Urothelium cell line (cell line): ENCODE measurements around the gene STAT1.
"Not testable (repeated sequence)": the region's sequence is repeated elsewhere in the genome, so short reads cannot be mapped to it uniquely, and the experiment has no call there.

Experiments
- DNase-seq: peaks from one replicate; pipeline ENCODE4 v3.0.0; 2011; ENCODE audit warnings: low spot score, mixed read lengths
- FAIRE-seq: peaks from 2 replicates; lab custom pipeline; 2011; peaks lifted over from hg19 to GRCh38; lab: Jason Lieb, UNC

STAT1 gene

DNA sequence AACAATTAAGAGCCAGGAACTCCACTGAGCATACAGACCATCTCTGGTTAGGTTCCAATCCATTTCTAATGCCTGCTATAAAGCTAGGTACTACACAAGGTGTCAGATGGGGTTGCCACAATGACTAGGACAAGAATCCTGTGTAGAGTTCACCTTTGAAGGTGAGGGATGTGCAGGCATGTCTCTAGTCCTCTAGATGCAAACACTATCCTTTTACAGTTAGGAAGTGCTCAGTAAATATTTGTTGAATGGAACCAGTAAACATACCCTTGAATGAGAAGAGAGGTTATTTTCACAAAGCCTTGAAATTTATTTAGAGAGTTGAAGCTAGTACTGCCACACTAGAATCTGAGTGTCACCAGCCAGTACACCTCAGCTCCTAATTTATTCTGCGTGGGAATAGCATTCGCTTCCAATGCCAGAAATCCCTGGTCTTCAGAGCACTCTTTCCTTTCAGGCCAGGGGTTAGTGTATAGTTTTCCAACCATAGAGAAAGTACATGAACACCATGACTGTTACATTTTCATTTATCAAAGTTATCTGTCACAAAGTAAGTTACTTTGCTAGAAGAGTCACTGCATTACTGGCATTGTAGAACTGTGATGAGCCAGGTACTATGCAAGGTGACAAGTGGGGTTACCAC, 48.3 kb downstream of the STAT1 start:
- FAIRE-seq: no peak
- no peak for DNase-seq

- DNase-seq: no peak
- FAIRE-seq: no peak
These were observed 49.7 kb downstream of the STAT1 start for GRCh38 chr2:190964170-190964795.

DNA sequence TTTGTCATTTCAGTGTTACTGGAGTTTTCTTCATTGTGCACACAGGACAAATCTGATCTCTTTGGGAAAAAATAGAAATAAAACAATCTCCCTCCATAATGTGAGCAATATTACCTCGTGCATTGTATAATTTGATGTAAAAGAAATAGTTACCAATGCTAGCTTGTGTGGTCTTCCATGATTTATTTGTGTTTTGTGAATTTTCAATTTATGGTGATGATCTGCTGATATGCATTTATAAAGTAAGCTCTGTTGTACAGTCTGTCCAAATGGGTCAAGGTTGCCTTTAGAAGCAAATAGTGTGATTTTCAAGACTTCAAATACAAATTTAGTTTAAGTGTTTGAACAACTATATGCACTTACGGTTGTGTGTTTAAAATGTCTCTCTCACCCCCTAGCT, 50.9 kb downstream of the STAT1 start:
- DNase-seq (no peak), FAIRE-seq (no peak)

DNA sequence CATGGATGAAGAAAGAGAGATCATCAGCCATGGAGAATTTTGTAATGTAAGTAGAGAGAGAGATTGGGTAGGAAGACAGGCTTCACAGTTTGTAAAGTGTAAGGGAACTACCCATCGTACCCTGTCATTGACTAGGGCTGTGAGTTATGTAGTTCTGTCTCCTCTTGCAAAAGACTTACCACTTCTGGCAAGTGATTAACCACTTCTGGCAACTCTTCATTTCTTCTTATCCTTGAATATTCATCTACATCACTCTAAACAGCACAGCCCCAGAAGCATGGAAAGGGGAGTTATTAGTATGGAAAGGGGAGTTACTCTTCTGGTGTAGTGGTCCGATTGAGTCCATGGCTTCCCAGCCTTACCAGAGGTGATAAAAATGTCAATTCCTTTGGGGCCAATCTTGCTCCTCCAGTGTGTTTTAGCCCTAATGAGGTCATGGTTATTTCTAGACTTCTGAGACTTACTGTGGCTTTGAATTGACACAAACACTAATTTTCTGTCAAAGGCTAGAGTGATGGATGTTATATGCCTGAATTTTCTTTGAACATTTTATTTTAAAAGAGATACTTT, 52.0 kb downstream of the STAT1 start:
- DNase-seq: no peak
- FAIRE-seq: no peak

DNA sequence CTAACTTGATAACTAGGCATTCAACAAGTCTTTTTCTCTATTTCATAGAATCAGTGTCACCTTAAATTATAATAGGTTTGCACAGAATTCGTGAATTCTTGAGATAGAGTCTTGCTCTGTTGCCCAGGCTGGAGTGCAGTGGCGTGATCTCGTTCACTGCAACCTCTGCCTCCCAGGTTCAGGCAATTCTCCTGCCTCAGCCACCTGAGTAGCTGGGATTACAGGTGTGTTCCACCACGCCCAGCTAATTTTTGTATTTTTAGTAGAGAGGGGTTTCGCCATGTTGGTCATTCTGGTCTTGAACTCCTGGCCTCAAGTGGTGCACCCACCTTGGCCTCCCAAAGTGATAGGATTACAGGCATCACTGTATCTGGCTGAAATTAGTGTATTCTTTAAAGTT, 52.9 kb downstream of the STAT1 start:
- not testable (repeated sequence) for DNase-seq, FAIRE-seq

DNA sequence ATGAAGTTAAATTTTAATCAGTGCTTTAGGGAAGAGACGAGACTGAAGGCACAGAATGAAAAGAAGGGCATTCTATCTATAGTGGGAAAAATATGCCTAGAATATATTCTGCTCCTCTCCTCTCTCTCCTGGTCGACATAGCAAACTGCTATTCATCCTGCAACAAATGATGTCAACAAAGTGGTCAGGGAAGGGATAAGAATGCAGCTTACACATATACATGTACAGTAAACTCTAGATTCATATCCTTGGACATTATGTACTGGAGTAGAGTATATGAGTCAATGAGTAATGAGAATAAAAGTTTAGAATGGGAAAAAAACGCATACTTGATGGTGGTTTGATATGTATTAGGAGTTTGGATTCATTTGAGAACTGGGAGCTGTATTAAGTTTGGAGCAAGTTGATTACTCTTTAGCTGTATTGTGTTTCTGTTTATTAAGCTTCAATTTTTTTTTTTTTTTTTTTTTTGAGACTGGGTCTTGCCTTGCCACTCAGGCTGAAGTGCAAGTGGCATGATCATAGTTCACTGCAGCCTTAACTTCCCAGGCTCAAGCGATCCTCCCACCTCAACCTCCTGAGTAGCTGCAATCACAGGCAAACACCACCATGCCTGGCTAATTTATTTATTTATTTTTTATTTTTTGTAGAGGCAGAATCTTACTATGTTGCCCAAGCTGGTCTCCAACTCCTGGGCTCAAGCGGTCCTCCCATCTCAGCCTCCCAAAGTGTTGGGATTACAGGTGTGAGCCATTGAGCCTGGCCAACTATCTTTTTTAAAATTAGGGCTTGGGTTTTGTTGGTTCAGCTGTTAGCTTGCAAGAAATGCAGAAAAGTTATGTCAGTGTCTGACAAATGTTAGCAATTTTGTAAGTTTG, 53.8 kb downstream of the STAT1 start:
- DNase-seq (no peak), FAIRE-seq (no peak)

DNA sequence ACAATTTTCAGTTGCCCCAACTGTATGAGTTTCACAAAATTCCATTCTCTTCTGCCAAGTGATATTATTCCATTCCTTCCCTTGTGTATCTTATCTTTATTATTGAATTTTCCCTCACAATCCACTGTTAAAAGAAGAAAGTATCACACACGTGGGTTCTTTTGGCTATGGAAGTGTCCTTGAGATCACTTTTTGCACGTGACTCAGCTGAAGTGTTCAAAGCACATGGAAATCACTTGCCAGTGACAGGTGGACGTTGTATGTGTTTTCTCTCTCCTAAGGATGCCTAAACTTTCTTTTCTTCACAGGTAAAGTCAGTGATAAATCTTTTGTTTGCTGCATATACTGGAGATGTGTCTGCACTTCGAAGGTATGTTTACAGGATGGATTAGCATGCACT, 60.7 kb downstream of the STAT1 start:
- DNase-seq (no peak), FAIRE-seq (no peak)

DNA sequence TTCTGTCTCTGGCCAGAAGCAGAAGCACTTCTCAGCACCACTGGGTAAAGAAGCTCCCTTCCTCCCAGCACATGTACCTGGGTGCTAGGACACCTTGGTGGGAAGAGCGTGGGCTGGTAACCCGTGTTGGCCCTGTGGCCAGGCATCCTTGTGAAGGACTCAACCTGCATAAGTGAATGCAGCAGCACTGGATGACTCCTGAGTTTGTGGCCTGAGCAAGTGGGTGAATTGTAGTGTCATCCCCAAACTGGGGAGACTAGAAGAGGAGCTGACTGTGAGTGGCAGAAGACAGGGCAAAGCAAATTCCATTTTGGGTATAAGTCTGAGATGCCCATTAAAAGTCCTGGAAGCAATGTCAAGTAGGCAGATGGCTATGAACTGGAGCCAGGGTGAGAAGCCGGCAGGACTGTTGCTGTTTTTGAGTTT, 63.4 kb downstream of the STAT1 start:
- no peak for DNase-seq

DNA sequence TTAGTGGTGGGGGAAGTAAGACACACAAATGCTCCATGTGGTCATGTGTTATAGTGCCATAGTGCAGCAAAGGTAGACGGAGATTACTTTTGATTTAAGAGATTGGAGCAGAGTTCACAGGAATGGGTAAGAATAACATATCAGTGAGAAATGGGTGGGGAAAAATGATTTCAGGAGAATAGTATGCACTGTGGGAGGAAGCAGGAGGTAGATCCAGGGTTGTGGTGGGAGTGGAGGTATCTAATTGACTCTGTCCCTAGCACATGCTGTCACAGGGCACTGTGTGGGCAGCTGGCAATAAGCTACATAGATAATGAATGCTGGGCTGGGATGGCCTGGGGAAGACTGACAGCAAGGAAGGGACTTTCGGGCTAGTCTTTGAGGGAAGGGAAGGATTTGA, 65.3 kb downstream of the STAT1 start:
- DNase-seq (peak; percentile 56), FAIRE-seq (peak; percentile 42)

More for the DNA sequence above, 63.4 kb downstream of the STAT1 start:
- no peak for FAIRE-seq

GRCh38 chr2:190947711-190948251, 66.2 kb downstream of the STAT1 start:
- FAIRE-seq (peak; percentile 32), DNase-seq (peak; percentile 38)

DNA sequence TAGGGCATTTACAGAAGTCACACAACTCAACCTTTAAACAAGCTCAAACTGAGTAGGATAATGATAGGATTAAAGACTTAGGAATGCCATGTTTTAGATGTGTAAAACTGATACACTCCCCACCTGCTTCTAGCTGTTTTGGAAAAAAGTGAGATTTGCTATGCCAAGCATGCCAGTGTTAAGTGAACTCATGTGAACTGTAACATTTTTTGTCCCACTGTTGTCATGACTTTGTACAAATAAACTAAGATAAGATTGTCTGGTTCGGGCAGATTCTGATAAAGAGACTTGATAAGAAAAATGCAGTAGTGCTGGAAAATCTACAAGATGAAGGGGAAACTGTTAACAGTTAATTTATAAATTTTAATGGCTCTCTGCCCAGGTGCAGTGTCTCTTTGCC, 66.8 kb downstream of the STAT1 start:
- DNase-seq (no peak), FAIRE-seq (peak; percentile 9)

DNA sequence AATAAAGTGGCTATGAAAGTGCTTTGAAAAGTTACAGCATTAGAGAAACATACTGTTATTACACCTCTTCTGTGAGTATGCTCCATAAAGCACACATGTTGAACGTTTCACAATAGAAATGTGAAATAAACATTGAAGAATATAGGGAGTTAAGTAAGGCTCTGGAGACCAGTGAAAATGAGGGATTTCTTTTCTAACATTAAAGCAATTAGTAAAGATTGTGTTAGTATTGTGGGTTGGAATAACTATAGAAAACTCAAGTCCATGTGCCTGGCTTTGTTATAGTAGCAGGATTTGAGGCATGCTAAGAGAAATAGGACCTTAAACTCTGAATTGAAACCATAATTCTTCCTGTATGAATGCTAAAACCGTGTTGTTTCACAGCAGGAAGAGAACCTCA, 70.3 kb downstream of the STAT1 start:
- DNase-seq (no peak), FAIRE-seq (no peak)

DNA sequence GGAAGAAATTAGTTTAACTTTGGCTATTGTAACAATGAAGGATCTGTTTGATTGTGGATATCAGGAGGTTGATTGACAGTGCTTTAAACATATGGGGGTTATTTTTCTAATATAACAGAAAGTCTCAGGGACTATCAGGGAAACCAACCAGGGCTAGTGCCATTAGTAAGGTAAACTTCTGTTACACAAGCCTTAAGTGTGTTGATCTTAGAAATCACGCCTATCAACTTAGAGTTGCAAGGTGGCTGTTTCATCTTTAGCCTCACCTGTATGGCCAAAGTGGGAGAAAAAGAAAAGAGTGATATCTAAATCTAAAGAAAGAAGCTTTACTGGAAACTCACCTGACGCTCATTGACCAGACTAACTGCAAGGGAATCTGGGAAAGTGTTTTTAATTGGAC, 71.3 kb downstream of the STAT1 start:
- FAIRE-seq (no peak), DNase-seq (no peak)

GRCh38 chr2:190941571-190941970, 72.4 kb downstream of the STAT1 start:
- no peak for FAIRE-seq
- no peak for DNase-seq

DNA sequence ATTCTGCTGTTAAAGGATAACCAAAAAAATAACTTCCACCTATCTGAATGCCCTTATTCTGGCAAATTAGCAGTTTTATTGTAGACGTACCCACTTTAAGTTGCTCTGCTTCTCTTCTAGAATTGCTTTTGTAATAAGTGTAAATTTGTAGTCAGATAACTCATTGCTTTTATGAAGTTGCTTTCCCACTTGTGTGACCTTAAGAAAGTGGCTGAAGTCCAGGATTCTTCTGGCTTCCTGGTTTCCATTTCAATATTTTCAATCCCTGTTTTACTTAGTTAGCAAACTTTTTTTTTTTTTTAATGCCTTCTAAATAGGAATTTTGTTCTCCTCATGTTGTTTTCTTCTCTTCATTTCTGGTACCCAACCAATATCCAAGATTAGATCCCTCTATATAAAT, 73.5 kb downstream of the STAT1 start:
- FAIRE-seq: no peak
- no peak for DNase-seq

GRCh38 chr2:190938771-190939335, 75.1 kb downstream of the STAT1 start:
- no peak for FAIRE-seq
- DNase-seq: no peak

DNA sequence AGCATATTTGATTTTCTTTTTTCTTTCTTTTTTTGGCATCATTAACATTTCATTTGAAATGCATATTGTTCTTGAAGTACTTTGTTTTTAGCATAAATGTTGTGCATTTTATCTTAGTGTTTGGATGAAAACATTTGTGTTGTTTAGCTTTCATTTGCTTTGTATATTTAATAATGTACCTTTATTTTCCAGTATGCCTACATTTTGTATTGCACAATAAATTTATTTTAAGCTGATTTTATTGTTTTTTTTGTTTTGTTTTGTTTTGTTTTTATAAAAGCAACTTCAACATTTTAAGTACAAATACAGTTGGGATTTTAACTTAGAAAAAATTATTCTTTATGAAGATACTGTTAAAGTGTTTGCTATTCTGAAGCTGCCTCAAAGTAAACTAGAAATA, 78.9 kb downstream of the STAT1 start:
- no peak for DNase-seq
- no peak for FAIRE-seq

DNA sequence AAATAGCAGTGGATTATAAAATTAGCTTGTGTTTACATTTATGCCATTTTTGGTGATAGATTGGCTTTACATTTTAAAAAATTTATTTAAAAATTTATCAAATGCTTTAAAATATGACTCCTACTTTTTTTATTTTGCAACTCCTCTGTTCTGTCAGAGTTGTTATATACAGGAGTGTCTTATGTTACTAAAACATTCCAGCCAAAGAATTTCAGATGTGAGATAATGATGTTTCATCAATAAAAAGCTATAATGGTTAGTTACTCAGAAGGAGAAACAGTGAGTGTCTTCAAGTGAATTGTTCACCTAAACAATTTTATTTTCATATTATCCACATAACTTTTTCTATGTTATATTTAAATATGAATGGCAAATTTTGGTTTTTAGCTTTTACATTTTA, 80.6 kb downstream of the STAT1 start:
- FAIRE-seq (no peak), DNase-seq (no peak)

DNA sequence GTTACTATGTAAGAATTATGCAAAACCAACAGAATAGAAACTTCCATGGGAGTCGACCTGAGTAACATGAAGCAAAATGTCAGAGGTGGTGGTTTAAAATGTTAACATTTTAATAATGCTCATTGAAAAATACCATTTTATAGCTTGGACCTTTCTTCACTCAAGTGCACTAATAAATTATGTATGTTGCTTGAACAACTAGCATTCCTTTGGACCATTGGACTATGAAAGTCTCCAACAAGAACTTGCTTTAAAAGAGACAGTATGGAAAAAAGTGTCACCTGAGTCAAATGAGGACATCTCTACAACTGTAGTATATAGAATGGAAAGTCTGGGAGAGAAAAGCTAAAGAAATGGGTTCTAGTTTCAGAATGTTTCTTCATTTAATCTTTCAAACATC, 81.5 kb downstream of the STAT1 start:
- DNase-seq (no peak), FAIRE-seq (no peak)

DNA sequence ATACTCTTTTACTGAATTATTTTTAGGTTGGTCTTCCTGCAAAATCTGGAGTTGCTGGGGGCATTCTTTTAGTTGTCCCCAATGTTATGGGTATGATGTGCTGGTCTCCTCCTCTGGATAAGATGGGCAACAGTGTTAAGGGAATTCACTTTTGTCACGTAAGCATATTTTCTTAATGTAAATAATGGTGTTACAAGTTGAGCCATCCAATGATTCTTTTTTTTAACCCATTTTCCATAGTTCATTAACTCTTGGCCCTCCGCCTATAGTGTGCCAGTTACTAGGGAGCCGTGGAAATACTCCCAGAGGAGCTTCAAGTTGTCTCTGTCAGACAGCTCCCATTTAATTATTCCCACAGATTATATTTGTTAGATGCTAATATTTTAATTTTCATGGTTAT, 83.6 kb downstream of the STAT1 start:
- FAIRE-seq (no peak), DNase-seq (no peak)

- FAIRE-seq: no peak
- DNase-seq: no peak
These were observed 84.1 kb downstream of the STAT1 start for GRCh38 chr2:190929919-190930318.
